RWPE1 (cell line): ENCODE results near the gene REPIN1.

Source experiments
- CTCF ChIA-PET: fragments of 350-600 bp; sonication (Branson Sonifier 250); formaldehyde crosslinking; extraction: SDS; loops from one replicate; lab custom pipeline; 2021; lab: Yijun Ruan, JAX
- POLR2A ChIA-PET: fragments of 400-600 bp; formaldehyde crosslinking; extraction: SDS; loops from one replicate; lab custom pipeline; 2020; ENCODE audit warnings: antibody characterized with exemption; ENCODE audit not compliant: low non-redundant PET; lab: Yijun Ruan, JAX
- DNase-seq: peaks from one replicate; pipeline ENCODE4 v3.0.0; 2012; ENCODE audit warnings: low spot score
- H3K27ac ChIP-seq: fragments of 450-650 bp; 2 replicates; pipeline ENCODE4 v1.5.1; 2017
- CTCF ChIP-seq: fragments of 450-650 bp; conservative IDR thresholded peaks from 2 replicates; pipeline ENCODE4 v1.5.1; 2017; ENCODE audit warnings: low read depth, mild to moderate bottlenecking

Gene REPIN1

GRCh38 chr7:150400008-150400787 lies 31.6 kb downstream of the REPIN1 start:
- no peak for TF ChIP-seq CTCF
- peak overlapping the region; percentile 66 for H3K27ac ChIP-seq
- CTCF ChIA-PET = no interaction called here
- POLR2A ChIA-PET = no interaction called here
- DNase-seq = peak; percentile 52

GRCh38 chr7:150400788-150401423 lies 32.3 kb downstream of the REPIN1 start:
- ChIA-PET CTCF (no interaction called here), POLR2A (no interaction called here)
- H3K27ac ChIP-seq = peak overlapping the region; percentile 66; the same call in 1 of the 2 replicates
- no peak for TF ChIP-seq CTCF
- no peak for DNase-seq

- TF ChIP-seq CTCF = no peak
- no peak for DNase-seq
- no peak overlapping the region for H3K27ac ChIP-seq
- ChIA-PET POLR2A (no interaction called here), CTCF (no interaction called here)
These were observed 32.8 kb downstream of the REPIN1 start for GRCh38 chr7:150401424-150401790.

- POLR2A ChIA-PET = interaction anchor here (0.6 kb wide), 1 partner anchor 30 kb away, joined by 3 read pairs; no protein-coding TSS in a partner anchor
- CTCF ChIA-PET = no interaction called here
- no peak for DNase-seq
- no peak overlapping the region for H3K27ac ChIP-seq
- TF ChIP-seq CTCF = no peak
These were observed 33.4 kb downstream of the REPIN1 start for GRCh38 chr7:150401861-150402631.

- H3K27ac ChIP-seq = no peak overlapping the region
- POLR2A ChIA-PET = interaction anchor here (0.6 kb wide), 1 partner anchor 30 kb away, joined by 3 read pairs; no protein-coding TSS in a partner anchor
- CTCF ChIA-PET = no interaction called here
- TF ChIP-seq CTCF = no peak
- DNase-seq = no peak
These were observed 34.2 kb downstream of the REPIN1 start for GRCh38 chr7:150402671-150403321.
